SK-N-SH treated with all-trans-retinoic acid at 6 μM for 48 hours (cell line): ENCODE measurements around the gene BRINP3.

Source experiments
- ARNTL ChIP-seq: fragments of 450-650 bp; formaldehyde crosslinking; IDR thresholded peaks from 2 replicates; pipeline ENCODE4 v1.5.0; 2020; ENCODE audit warnings: low read depth, mild to moderate bottlenecking, moderate library complexity, borderline replicate concordance
- BACH2 ChIP-seq: fragments of 250-450 bp; sonication (Bioruptor Pico); IDR thresholded peaks from 2 replicates; pipeline ENCODE4 v1.9.0; 2021; ENCODE audit warnings: mild to moderate bottlenecking, borderline replicate concordance
- CSDC2 ChIP-seq: fragments of 250-450 bp; sonication (Bioruptor Pico); IDR thresholded peaks from 2 replicates; pipeline ENCODE4 v1.5.0; 2020; ENCODE audit warnings: mild to moderate bottlenecking, moderate library complexity
- ISL1 ChIP-seq: fragments of 250-450 bp; sonication (Bioruptor Pico); IDR thresholded peaks from 2 replicates; pipeline ENCODE4 v2.1.2; 2022; ENCODE audit warnings: mild to moderate bottlenecking, moderate library complexity
- SNAI2 ChIP-seq: fragments of 250-450 bp; sonication (Bioruptor Pico); IDR thresholded peaks from 2 replicates; pipeline ENCODE4 v1.5.0; 2020; ENCODE audit warnings: mild to moderate bottlenecking, moderate library complexity
- TCF4 ChIP-seq: fragments of 250-450 bp; sonication (Bioruptor Pico); IDR thresholded peaks from 2 replicates; pipeline ENCODE4 v1.8.0; 2021; ENCODE audit warnings: mild to moderate bottlenecking, moderate library complexity, borderline replicate concordance
- ZC3H10 ChIP-seq: fragments of 250-450 bp; sonication (Bioruptor Pico); IDR thresholded peaks from 2 replicates; pipeline ENCODE4 v1.5.1; 2021; ENCODE audit warnings: mild to moderate bottlenecking, moderate library complexity
- ZFP3 ChIP-seq: fragments of 250-450 bp; sonication (Bioruptor Pico); IDR thresholded peaks from 2 replicates; pipeline ENCODE4 v1.5.0; 2020; ENCODE audit warnings: mild to moderate bottlenecking, moderate library complexity
- ZFP30 ChIP-seq: fragments of 450-650 bp; formaldehyde crosslinking; IDR thresholded peaks from 2 replicates; pipeline ENCODE4 v1.5.0; 2022; ENCODE audit warnings: mild to moderate bottlenecking, moderate library complexity
- ZNF565 ChIP-seq: fragments of 450-650 bp; formaldehyde crosslinking; conservative IDR thresholded peaks from 2 replicates; pipeline ENCODE4 v1.5.0; 2020; ENCODE audit warnings: low read depth, mild to moderate bottlenecking, moderate library complexity
- ZNF70 ChIP-seq: fragments of 450-650 bp; formaldehyde crosslinking; IDR thresholded peaks from 2 replicates; pipeline ENCODE4 v1.5.0; 2020; ENCODE audit warnings: mild to moderate bottlenecking, moderate library complexity
- ZNF8 ChIP-seq: fragments of 450-650 bp; formaldehyde crosslinking; IDR thresholded peaks from 2 replicates; pipeline ENCODE4 v1.5.0; 2020; ENCODE audit warnings: mild to moderate bottlenecking, moderate library complexity
- TF ChIP-seq, protein P1 (sequence below): fragments of 250-450 bp; sonication (Bioruptor Pico); IDR thresholded peaks from 2 replicates; pipeline ENCODE4 v1.5.1; 2020; ENCODE audit warnings: low read depth, mild to moderate bottlenecking, moderate library complexity
- TF ChIP-seq, protein P2 (sequence below): fragments of 250-450 bp; sonication (Bioruptor Pico); IDR thresholded peaks from 2 replicates; pipeline ENCODE4 v1.8.0; 2021; ENCODE audit warnings: low read depth, mild to moderate bottlenecking, moderate library complexity, borderline replicate concordance

DNA sequence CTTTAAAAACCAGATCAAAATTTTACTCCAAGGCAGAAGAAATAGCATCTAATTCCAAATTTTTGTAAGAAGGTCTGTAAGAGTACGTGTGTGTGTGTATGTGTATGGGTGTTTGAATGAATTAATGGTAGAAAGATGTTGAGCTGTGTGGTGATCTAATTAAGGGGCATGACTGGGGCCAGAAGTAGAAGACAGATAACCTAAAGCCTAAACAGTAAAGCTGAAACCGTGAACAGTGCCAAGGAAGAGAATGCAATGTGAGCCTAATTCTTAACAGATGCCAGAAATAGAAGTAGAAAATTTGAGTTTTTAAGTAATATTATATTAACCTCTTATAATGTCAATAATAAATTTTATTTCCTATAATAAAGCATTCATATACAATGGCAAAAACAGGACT, 38.2 kb downstream of the BRINP3 start:
- TF ChIP-seq TCF4 (CRISPR knock-in tag): no peak
- TF ChIP-seq BACH2 (CRISPR knock-in tag): no peak
- TF ChIP-seq ZFP30 (CRISPR knock-in tag): no peak
- no peak for TF ChIP-seq ZFP3 (CRISPR knock-in tag)
- TF ChIP-seq ZNF8 (CRISPR knock-in tag): no peak
- no peak for TF ChIP-seq ARNTL
- TF ChIP-seq, protein P1, sequence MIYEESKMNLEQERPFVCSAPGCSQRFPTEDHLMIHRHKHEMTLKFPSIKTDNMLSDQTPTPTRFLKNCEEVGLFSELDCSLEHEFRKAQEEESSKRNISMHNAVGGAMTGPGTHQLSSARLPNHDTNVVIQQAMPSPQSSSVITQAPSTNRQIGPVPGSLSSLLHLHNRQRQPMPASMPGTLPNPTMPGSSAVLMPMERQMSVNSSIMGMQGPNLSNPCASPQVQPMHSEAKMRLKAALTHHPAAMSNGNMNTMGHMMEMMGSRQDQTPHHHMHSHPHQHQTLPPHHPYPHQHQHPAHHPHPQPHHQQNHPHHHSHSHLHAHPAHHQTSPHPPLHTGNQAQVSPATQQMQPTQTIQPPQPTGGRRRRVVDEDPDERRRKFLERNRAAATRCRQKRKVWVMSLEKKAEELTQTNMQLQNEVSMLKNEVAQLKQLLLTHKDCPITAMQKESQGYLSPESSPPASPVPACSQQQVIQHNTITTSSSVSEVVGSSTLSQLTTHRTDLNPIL: no peak
- no peak for TF ChIP-seq SNAI2
- TF ChIP-seq, protein P2, sequence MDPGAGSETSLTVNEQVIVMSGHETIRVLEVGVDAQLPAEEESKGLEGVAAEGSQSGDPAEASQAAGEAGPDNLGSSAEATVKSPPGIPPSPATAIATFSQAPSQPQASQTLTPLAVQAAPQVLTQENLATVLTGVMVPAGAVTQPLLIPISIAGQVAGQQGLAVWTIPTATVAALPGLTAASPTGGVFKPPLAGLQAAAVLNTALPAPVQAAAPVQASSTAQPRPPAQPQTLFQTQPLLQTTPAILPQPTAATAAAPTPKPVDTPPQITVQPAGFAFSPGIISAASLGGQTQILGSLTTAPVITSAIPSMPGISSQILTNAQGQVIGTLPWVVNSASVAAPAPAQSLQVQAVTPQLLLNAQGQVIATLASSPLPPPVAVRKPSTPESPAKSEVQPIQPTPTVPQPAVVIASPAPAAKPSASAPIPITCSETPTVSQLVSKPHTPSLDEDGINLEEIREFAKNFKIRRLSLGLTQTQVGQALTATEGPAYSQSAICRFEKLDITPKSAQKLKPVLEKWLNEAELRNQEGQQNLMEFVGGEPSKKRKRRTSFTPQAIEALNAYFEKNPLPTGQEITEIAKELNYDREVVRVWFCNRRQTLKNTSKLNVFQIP (CRISPR knock-in tag): no peak
- no peak for TF ChIP-seq ZNF70 (CRISPR knock-in tag)
- no peak for TF ChIP-seq CSDC2 (CRISPR knock-in tag)
- no peak for TF ChIP-seq ISL1 (CRISPR knock-in tag)
- TF ChIP-seq ZNF565 (CRISPR knock-in tag): no peak
- 0 out of 2 replicates have a peak, but pooled peaks have one; percentile 25 for TF ChIP-seq ZC3H10 (CRISPR knock-in tag)
